GM18951 (cell line): ENCODE results near the gene UBASH3B.

Source experiments
- POLR2A ChIP-seq: IDR thresholded peaks from 4 replicates; pipeline ENCODE4 v1.6.1; 2011; ENCODE audit warnings: mild to moderate bottlenecking; ENCODE audit not compliant: insufficient read length, insufficient read depth; ENCODE audit errors: extremely low read depth
- in situ Hi-C: fragments of 300-500 bp; cut with MboI; formaldehyde crosslinking; loops from one replicate; pipeline ENCODE4 v1.12.0; 2022; ENCODE audit warnings: low sequenced_read_pairs, mixed read lengths, inconsistent platforms; ENCODE audit not compliant: unreplicated experiment

Gene UBASH3B

GRCh38 chr11:122743097-122743741 is 87.7 kb downstream of the UBASH3B start:
- in situ Hi-C loops: no loop called here
- no peak for TF ChIP-seq POLR2A

- TF ChIP-seq POLR2A: peak; percentile 23
- in situ Hi-C loops: no loop called here
Measured at GRCh38 chr11:122743949-122744348, 88.4 kb downstream of the UBASH3B start.

- in situ Hi-C loops: no loop called here
Measured at GRCh38 chr11:122744357-122744756, 88.8 kb downstream of the UBASH3B start.

GRCh38 chr11:122745111-122745510 is 89.6 kb downstream of the UBASH3B start:
- in situ Hi-C loops: no loop called here
- no peak for TF ChIP-seq POLR2A

More at GRCh38 chr11:122744357-122744756, 88.8 kb downstream of the UBASH3B start:
- no peak for TF ChIP-seq POLR2A

GRCh38 chr11:122746050-122746478 is 90.5 kb downstream of the UBASH3B start:
- TF ChIP-seq POLR2A: no peak
- in situ Hi-C loops: no loop called here

GRCh38 chr11:122746611-122747244 is 91.2 kb downstream of the UBASH3B start:
- in situ Hi-C loops: no loop called here
- TF ChIP-seq POLR2A: no peak

GRCh38 chr11:122747351-122747781 is 91.8 kb downstream of the UBASH3B start:
- in situ Hi-C loops: no loop called here
- TF ChIP-seq POLR2A: no peak

GRCh38 chr11:122749005-122749687 is 93.6 kb downstream of the UBASH3B start:
- in situ Hi-C loops: no loop called here
- TF ChIP-seq POLR2A: no peak

GRCh38 chr11:122750049-122750448 is 94.5 kb downstream of the UBASH3B start:
- in situ Hi-C loops: loop anchor here (10.0 kb wide), 1 partner anchor 115 kb away; no protein-coding TSS in a partner anchor
- TF ChIP-seq POLR2A: no peak

- in situ Hi-C loops: loop anchor here (10.0 kb wide), 1 partner anchor 117 kb away; no protein-coding TSS in a partner anchor
- TF ChIP-seq POLR2A: no peak
Measured at GRCh38 chr11:122751292-122752070, 96.0 kb downstream of the UBASH3B start.

GRCh38 chr11:122754028-122754427 is 98.5 kb downstream of the UBASH3B start:
- no peak for TF ChIP-seq POLR2A
- in situ Hi-C loops: loop anchor here (10.0 kb wide), 1 partner anchor 119 kb away; no protein-coding TSS in a partner anchor

- in situ Hi-C loops: loop anchor here (10.0 kb wide), 1 partner anchor 120 kb away; no protein-coding TSS in a partner anchor
- TF ChIP-seq POLR2A: no peak
Measured at GRCh38 chr11:122754553-122755322, 99.2 kb downstream of the UBASH3B start.
